Erythroblast (primary cell): ENCODE measurements around the gene ACAA1.

Experiments
- GATA1 ChIP-seq: IDR thresholded peaks from 2 replicates; pipeline ENCODE4 v1.6.1; 2011; ENCODE audit warnings: low read depth, mild to moderate bottlenecking, control low read depth, low read length, moderate library complexity
- POLR2A ChIP-seq: IDR thresholded peaks from 2 replicates; pipeline ENCODE4 v1.6.1; 2011; ENCODE audit warnings: mild to moderate bottlenecking, low read length

GRCh38 chr3:38154625-38155255 lies 17.8 kb upstream of the ACAA1 start:
- TF ChIP-seq POLR2A: no peak
- TF ChIP-seq GATA1: no peak
